ENCODE data around the gene HIPK1. TPM values are rescaled to one million over a fixed set of nuclear protein-coding genes. Genes with fewer than 3 reads are reported as not detected.
A peak's percentile ranks its signal among the peaks of the same experiment; 100 is the strongest.

The HIPK1 gene
- total and polyA plus RNA-seq, 2 of the 13 experiments (the other 11 are each of a cell fraction or from before 2014, with no cell fraction given): 20.8 to 33.4 TPM

DNA sequence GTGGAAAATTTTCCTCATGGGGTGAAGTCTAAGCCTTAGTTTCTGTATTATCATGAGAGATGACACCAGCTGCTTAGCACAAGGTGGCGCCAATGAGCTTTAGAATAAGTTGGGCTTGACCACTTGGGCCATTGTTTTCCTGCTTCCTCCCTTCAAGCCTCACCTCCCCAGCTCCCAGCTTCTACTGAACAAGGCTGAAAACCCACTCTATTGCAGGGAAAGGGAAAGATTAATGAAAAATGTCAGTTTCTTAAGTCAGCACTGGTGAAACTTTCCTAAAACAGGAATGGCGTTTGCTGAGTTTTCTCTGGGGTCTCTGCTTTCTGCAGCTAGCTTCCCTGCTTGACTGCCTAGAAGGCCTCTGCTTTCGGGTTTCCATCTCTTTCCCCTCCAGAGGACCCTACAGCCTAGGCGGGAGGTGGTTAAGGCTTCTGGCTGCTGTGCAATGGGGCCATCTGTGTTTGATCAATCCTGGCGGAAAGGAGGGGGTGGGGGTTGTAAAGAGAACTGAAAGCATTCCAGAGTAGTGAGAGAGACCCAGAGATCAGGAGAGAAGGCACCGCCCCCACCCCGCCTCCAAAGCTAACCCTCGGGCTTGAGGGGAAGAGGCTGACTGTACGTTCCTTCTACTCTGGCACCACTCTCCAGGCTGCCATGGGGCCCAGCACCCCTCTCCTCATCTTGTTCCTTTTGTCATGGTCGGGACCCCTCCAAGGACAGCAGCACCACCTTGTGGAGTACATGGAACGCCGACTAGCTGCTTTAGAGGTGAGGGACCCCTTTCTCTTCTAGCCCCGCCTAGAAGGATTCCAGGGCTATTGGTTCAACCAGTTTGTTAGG, 50.0 kb downstream of the HIPK1 start, which contains the start of gene OLFML3 (continued):
- TF ChIP-seq ZNF292 (CRISPR knock-in tag; IDR thresholded peaks at IDR 0.05; ENCODE audit: borderline replicate concordance, low read depth): no peak
- TF ChIP-seq CHCHD3 (CRISPR knock-in tag; IDR thresholded peaks at IDR 0.05): no peak
- peak; percentile 56; the same call in 1 of the 2 replicates for TF ChIP-seq SP5 (CRISPR knock-in tag; IDR thresholded peaks at IDR 0.05; ENCODE audit: borderline replicate concordance, low read depth)
- TF ChIP-seq, protein P1, sequence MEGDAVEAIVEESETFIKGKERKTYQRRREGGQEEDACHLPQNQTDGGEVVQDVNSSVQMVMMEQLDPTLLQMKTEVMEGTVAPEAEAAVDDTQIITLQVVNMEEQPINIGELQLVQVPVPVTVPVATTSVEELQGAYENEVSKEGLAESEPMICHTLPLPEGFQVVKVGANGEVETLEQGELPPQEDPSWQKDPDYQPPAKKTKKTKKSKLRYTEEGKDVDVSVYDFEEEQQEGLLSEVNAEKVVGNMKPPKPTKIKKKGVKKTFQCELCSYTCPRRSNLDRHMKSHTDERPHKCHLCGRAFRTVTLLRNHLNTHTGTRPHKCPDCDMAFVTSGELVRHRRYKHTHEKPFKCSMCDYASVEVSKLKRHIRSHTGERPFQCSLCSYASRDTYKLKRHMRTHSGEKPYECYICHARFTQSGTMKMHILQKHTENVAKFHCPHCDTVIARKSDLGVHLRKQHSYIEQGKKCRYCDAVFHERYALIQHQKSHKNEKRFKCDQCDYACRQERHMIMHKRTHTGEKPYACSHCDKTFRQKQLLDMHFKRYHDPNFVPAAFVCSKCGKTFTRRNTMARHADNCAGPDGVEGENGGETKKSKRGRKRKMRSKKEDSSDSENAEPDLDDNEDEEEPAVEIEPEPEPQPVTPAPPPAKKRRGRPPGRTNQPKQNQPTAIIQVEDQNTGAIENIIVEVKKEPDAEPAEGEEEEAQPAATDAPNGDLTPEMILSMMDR (CRISPR knock-in tag; IDR thresholded peaks at IDR 0.05): peak; percentile 80
- TF ChIP-seq, protein P2, sequence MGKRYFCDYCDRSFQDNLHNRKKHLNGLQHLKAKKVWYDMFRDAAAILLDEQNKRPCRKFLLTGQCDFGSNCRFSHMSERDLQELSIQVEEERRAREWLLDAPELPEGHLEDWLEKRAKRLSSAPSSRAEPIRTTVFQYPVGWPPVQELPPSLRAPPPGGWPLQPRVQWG (CRISPR knock-in tag; IDR thresholded peaks at IDR 0.05; ENCODE audit: borderline replicate concordance, low read depth): no peak
- TF ChIP-seq, protein P3, sequence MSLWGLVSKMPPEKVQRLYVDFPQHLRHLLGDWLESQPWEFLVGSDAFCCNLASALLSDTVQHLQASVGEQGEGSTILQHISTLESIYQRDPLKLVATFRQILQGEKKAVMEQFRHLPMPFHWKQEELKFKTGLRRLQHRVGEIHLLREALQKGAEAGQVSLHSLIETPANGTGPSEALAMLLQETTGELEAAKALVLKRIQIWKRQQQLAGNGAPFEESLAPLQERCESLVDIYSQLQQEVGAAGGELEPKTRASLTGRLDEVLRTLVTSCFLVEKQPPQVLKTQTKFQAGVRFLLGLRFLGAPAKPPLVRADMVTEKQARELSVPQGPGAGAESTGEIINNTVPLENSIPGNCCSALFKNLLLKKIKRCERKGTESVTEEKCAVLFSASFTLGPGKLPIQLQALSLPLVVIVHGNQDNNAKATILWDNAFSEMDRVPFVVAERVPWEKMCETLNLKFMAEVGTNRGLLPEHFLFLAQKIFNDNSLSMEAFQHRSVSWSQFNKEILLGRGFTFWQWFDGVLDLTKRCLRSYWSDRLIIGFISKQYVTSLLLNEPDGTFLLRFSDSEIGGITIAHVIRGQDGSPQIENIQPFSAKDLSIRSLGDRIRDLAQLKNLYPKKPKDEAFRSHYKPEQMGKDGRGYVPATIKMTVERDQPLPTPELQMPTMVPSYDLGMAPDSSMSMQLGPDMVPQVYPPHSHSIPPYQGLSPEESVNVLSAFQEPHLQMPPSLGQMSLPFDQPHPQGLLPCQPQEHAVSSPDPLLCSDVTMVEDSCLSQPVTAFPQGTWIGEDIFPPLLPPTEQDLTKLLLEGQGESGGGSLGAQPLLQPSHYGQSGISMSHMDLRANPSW (CRISPR knock-in tag; IDR thresholded peaks at IDR 0.05; ENCODE audit: borderline replicate concordance): no peak
- TF ChIP-seq, protein P4, sequence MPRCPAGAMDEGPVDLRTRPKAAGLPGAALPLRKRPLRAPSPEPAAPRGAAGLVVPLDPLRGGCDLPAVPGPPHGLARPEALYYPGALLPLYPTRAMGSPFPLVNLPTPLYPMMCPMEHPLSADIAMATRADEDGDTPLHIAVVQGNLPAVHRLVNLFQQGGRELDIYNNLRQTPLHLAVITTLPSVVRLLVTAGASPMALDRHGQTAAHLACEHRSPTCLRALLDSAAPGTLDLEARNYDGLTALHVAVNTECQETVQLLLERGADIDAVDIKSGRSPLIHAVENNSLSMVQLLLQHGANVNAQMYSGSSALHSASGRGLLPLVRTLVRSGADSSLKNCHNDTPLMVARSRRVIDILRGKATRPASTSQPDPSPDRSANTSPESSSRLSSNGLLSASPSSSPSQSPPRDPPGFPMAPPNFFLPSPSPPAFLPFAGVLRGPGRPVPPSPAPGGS (CRISPR knock-in tag; IDR thresholded peaks at IDR 0.05): 0 out of 2 replicates have a peak, but pooled peaks have one; percentile 3
- TF ChIP-seq, protein P5, sequence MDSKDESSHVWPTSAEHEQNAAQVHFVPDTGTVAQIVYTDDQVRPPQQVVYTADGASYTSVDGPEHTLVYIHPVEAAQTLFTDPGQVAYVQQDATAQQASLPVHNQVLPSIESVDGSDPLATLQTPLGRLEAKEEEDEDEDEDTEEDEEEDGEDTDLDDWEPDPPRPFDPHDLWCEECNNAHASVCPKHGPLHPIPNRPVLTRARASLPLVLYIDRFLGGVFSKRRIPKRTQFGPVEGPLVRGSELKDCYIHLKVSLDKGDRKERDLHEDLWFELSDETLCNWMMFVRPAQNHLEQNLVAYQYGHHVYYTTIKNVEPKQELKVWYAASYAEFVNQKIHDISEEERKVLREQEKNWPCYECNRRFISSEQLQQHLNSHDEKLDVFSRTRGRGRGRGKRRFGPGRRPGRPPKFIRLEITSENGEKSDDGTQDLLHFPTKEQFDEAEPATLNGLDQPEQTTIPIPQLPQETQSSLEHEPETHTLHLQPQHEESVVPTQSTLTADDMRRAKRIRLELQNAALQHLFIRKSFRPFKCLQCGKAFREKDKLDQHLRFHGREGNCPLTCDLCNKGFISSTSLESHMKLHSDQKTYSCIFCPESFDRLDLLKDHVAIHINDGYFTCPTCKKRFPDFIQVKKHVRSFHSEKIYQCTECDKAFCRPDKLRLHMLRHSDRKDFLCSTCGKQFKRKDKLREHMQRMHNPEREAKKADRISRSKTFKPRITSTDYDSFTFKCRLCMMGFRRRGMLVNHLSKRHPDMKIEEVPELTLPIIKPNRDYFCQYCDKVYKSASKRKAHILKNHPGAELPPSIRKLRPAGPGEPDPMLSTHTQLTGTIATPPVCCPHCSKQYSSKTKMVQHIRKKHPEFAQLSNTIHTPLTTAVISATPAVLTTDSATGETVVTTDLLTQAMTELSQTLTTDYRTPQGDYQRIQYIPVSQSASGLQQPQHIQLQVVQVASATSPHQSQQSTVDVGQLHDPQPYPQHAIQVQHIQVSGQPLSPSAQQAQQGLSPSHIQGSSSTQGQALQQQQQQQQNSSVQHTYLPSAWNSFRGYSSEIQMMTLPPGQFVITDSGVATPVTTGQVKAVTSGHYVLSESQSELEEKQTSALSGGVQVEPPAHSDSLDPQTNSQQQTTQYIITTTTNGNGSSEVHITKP (CRISPR knock-in tag; IDR thresholded peaks at IDR 0.05; ENCODE audit: low read depth): 0 out of 2 replicates have a peak, but pooled peaks have one; percentile 14
- no peak for TF ChIP-seq ZNF772 (CRISPR knock-in tag; IDR thresholded peaks at IDR 0.05)
- no peak for TF ChIP-seq KLF15 (CRISPR knock-in tag; IDR thresholded peaks at IDR 0.05; ENCODE audit: borderline replicate concordance)
- TF ChIP-seq, protein P6, sequence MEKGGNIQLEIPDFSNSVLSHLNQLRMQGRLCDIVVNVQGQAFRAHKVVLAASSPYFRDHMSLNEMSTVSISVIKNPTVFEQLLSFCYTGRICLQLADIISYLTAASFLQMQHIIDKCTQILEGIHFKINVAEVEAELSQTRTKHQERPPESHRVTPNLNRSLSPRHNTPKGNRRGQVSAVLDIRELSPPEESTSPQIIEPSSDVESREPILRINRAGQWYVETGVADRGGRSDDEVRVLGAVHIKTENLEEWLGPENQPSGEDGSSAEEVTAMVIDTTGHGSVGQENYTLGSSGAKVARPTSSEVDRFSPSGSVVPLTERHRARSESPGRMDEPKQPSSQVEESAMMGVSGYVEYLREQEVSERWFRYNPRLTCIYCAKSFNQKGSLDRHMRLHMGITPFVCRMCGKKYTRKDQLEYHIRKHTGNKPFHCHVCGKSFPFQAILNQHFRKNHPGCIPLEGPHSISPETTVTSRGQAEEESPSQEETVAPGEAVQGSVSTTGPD (CRISPR knock-in tag; IDR thresholded peaks at IDR 0.05): no peak
- no peak for TF ChIP-seq KLF6 (CRISPR knock-in tag; IDR thresholded peaks at IDR 0.05)
- TF ChIP-seq GATAD2A (CRISPR knock-in tag; IDR thresholded peaks at IDR 0.05): 0 out of 2 replicates have a peak, but pooled peaks have one; percentile 10
- TF ChIP-seq KDM5A (IDR thresholded peaks at IDR 0.05; ENCODE audit: borderline replicate concordance, low read length): peak; percentile 29; the same call in 1 of the 2 replicates
- no peak for TF ChIP-seq ARNT2 (CRISPR knock-in tag; IDR thresholded peaks at IDR 0.05; ENCODE audit: low read depth)
- TF ChIP-seq AHR (CRISPR knock-in tag; IDR thresholded peaks at IDR 0.05): no peak
